Prostate gland (tissue), 2 donors: Measurements from ENCODE around the gene ASXL2. TPM values are rescaled to one million over a fixed set of nuclear protein-coding genes. Genes with fewer than 3 reads are reported as not detected.

Experiments used
- DNase-seq: peaks from one replicate; pipeline ENCODE4 v3.0.0-alpha.2; 2019; ENCODE audit warnings: low spot score
- H3K27ac ChIP-seq, 2 donors: fragments of 200-600 bp; sonication (generic); 2 replicates each; pipeline ENCODE4 v1.5.1; 2017 to 2019
- H3K27me3 ChIP-seq: fragments of 200-600 bp; sonication (generic); replicated peaks from 2 replicates; pipeline ENCODE4 v1.5.1; 2019; ENCODE audit not compliant: insufficient read depth
- H3K36me3 ChIP-seq, 2 donors: fragments of 200-600 bp; sonication (generic); 1 replicate in 1 of 2; 2 replicates in 1 of 2; pipeline versions ENCODE4 v1.5.1 to v1.8.1; 2017 to 2019
- H3K4me1 ChIP-seq: fragments of 200-600 bp; sonication (generic); replicated peaks from 2 replicates; pipeline ENCODE4 v1.5.1; 2019
- H3K4me3 ChIP-seq, 2 donors: fragments of 200-600 bp; sonication (generic); 2 replicates each; pipeline ENCODE4 v1.5.1; 2017 to 2019
- H3K9me3 ChIP-seq: fragments of 200-600 bp; sonication (generic); 2 replicates; pipeline ENCODE4 v1.5.1; 2017
- POLR2A ChIP-seq: fragments of 450-650 bp; IDR thresholded peaks from one replicate; pipeline ENCODE4 v1.6.1; 2016; ENCODE audit warnings: antibody characterized with exemption, mild to moderate bottlenecking
- POLR2AphosphoS5 ChIP-seq: sonication (generic); formaldehyde crosslinking; IDR thresholded peaks from one replicate; pipeline ENCODE4 v1.6.1; 2017; ENCODE audit warnings: antibody characterized with exemption
- WGBS: methylation state at CpG from one replicate; pipeline ENCODE4 v1.1.5; 2018; 5-methylcytosine and 5-hydroxymethylcytosine counted together
- intact Hi-C: fragments of 100-400 bp; cut with DNase I; formaldehyde crosslinking; loops from one replicate; pipeline ENCODE4 v1.14.2; 2022
- total RNA-seq, 2 donors: library from RNA; depleted of rRNA; stranded (reverse); fragments of >200 nt; gene quantifications; one replicate each; pipeline ENCODE4 v1.1.0, GENCODE V29; 2016
- TF ChIP-seq, protein P1 (sequence below), 4 experiments: fragments of 200-600 bp in 2 of 4; fragments of 450-650 bp in 2 of 4; sonication (generic) in 2 of 4; IDR thresholded peaks; 1 replicate in 3 of 4; 2 replicates in 1 of 4; pipeline ENCODE4 v1.5.1; 2016 to 2019; ENCODE audit warnings: antibody characterized with exemption in 4 of 4, mild to moderate bottlenecking in 2 of 4, moderate library complexity in 2 of 4

ASXL2 gene
- total RNA-seq, 2 donors from 2014 or later = 15.8 to 36.1 TPM

DNA sequence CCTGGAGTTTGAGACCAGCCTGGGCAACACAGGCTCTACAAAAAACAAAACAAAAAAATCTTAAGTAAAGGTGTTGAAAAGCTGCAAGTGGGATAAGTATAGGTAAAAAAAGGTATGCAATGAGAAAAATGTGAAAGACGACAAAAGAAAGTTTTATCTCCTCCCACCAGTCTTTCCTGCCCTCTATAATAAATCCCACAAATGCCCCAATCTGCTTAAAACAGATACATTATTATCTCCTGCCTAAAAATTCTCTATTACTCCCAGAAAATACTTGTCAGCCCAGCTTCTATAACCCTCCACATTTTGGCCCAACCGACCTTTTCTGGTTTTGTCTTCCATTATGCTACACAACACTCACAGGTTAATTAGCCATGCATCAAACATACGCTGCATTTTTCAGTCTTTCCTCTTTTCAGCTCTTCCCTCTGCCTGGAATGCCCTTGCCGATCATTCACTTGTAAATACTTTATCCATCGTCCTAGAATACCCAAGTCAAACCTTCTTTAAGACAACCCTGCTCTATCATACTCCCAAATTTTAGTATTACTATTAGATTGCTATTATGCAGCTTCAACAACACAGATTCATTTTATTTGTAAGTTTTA, 10.8 kb downstream of the ASXL2 start:
- Histone ChIP-seq H3K27ac (no peak overlapping the region), H3K4me1 (no peaks in the 10 kb centered on the region), H3K9me3 (no peaks in the 10 kb centered on the region), H3K36me3 (no peaks in the 10 kb centered on the region), H3K4me3 (no peak overlapping the region), H3K27me3 (no peaks in the 10 kb centered on the region)
- WGBS = 70% methylated on average over 5 of the region's 5 CpGs
- no peak for TF ChIP-seq POLR2AphosphoS5
- intact Hi-C loops = no loop called here
- DNase-seq = no peak

DNA sequence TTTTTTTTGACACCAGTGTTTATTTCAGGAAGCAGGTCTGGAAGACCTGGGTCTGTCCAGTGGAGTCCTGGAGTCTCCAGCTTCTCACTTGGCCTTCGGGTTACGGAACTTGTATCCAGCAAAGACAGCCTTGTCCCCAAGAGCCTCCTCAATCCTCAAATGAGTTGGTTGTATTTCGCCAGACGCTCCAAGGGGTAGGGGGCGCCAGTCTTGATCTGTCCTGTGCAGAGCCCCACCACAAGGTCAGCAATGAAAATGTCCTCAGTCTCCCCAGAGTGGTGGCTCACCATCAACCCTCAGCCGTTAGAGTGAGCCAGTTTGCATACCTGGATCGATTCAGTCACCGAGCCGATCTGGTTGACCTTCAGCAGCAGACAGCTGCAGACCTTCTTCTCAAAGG, 21.9 kb downstream of the ASXL2 start:
- H3K9me3 ChIP-seq = no peaks in the 10 kb centered on the region
- no peak overlapping the region for H3K4me3 ChIP-seq
- 98% methylated on average over 8 of the region's 9 CpGs for WGBS
- intact Hi-C loops = no loop called here
- DNase-seq = no peak
- no peaks in the 10 kb centered on the region for H3K27me3 ChIP-seq
- no peak for TF ChIP-seq POLR2A
- no peak for TF ChIP-seq POLR2AphosphoS5
- TF ChIP-seq, protein P1, sequence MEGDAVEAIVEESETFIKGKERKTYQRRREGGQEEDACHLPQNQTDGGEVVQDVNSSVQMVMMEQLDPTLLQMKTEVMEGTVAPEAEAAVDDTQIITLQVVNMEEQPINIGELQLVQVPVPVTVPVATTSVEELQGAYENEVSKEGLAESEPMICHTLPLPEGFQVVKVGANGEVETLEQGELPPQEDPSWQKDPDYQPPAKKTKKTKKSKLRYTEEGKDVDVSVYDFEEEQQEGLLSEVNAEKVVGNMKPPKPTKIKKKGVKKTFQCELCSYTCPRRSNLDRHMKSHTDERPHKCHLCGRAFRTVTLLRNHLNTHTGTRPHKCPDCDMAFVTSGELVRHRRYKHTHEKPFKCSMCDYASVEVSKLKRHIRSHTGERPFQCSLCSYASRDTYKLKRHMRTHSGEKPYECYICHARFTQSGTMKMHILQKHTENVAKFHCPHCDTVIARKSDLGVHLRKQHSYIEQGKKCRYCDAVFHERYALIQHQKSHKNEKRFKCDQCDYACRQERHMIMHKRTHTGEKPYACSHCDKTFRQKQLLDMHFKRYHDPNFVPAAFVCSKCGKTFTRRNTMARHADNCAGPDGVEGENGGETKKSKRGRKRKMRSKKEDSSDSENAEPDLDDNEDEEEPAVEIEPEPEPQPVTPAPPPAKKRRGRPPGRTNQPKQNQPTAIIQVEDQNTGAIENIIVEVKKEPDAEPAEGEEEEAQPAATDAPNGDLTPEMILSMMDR (IDR thresholded peaks at IDR 0.05) = no peak
- H3K27ac ChIP-seq = no peak overlapping the region
- H3K4me1 ChIP-seq = no peaks in the 10 kb centered on the region
- no peaks in the 10 kb centered on the region for H3K36me3 ChIP-seq

DNA sequence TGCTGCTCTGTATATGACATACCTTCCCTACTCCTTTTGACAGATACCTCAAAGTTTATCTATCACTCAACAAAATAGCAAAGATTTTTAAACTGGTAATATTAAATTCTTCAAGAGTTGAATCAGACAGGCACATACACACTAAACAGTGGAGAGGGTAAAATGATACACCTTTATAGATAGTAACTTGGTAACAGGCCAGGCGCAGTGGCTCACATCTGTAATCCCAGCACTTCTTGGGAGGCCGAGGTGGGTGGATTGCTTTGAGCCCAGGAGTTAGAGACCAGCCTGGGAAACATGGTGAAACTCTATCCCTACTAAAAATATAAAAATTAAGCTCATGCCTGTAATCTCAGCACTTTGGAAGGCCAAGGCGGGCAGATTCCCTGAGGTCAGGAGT, 23.2 kb downstream of the ASXL2 start:
- H3K27ac ChIP-seq = no peak overlapping the region
- no peak overlapping the region for H3K4me3 ChIP-seq
- no peak for DNase-seq
- H3K27me3 ChIP-seq = no peaks in the 10 kb centered on the region
- no peaks in the 10 kb centered on the region for H3K9me3 ChIP-seq
- 90% methylated on average over 3 of the region's 3 CpGs for WGBS
- no peaks in the 10 kb centered on the region for H3K4me1 ChIP-seq
- H3K36me3 ChIP-seq = no peaks in the 10 kb centered on the region
- intact Hi-C loops = no loop called here
- TF ChIP-seq POLR2AphosphoS5 (no peak), POLR2A (no peak)
- TF ChIP-seq, protein P1 (IDR thresholded peaks at IDR 0.05) = no peak

DNA sequence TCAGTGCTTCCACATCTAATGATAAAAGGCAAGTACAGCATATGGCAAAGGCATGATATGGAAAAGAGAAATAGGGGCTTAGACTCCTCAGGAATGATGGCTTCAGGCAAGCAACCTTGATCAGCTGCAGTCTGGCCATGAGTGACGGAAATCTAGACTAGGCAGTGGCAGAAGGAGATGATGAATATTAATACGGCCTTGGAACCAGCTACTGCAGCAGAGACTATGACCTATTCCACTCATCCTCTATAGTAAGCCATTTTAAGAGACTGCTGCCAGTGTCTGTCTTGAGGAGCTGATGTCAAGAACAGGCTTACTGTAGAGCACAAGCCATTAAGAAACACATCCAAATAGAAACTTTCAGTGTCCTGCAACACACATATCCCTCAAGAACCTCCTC, 23.7 kb downstream of the ASXL2 start:
- no peak for DNase-seq
- Histone ChIP-seq H3K27me3 (no peaks in the 10 kb centered on the region), H3K4me1 (no peaks in the 10 kb centered on the region), H3K36me3 (no peaks in the 10 kb centered on the region), H3K9me3 (no peaks in the 10 kb centered on the region), H3K4me3 (no peak overlapping the region), H3K27ac (no peak overlapping the region)
- TF ChIP-seq, protein P1 (IDR thresholded peaks at IDR 0.05) = no peak
- TF ChIP-seq POLR2AphosphoS5 (no peak), POLR2A (no peak)
- WGBS = 92% methylated on average over 2 of the region's 2 CpGs
- intact Hi-C loops = loop anchor here (5.0 kb wide), 1 partner anchor 288 kb away; no protein-coding TSS in a partner anchor

DNA sequence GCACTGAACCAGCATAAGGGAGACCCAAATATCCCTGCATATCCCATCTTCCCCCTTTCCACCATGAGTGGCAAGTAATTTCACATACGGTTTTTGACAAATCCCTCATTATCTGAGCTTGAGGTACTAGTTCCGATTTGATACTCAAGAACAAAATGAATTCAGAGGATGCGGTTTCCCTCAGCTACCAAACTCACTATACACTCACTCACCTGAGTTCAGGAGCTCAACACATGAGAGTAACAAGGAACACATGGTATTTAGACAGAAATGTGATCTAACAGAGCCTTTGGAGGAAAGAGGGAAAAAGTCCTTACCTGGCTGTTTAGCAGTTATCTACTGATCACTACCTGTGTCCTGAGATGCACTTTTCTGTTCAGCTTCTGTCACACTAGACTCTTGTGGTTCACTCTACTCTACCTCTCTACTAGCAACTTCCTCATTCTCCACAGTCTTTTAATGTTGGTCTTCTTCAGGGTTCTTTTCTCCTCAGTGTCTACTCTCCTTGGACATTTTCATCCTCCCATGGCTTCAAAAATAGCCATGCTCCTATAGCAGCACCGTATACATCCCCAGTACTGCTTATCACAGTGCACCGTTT, 25.1 kb downstream of the ASXL2 start:
- H3K27me3 ChIP-seq = no peaks in the 10 kb centered on the region
- 94% methylated on average over 5 of the region's 5 CpGs for WGBS
- no peak overlapping the region for H3K4me3 ChIP-seq
- H3K9me3 ChIP-seq = no peaks in the 10 kb centered on the region
- H3K27ac ChIP-seq = no peak overlapping the region
- intact Hi-C loops = loop anchor here (5.0 kb wide), 1 partner anchor 289 kb away; no protein-coding TSS in a partner anchor
- H3K4me1 ChIP-seq = no peaks in the 10 kb centered on the region
- H3K36me3 ChIP-seq = no peaks in the 10 kb centered on the region
- no peak for TF ChIP-seq POLR2AphosphoS5
- TF ChIP-seq POLR2A = no peak
- TF ChIP-seq, protein P1 (IDR thresholded peaks at IDR 0.05) = no peak
- no peak for DNase-seq
